Body of pancreas (tissue), 4 donors: ENCODE measurements around the gene GRHL1. TPM values are rescaled to one million over a fixed set of nuclear protein-coding genes. Genes with fewer than 3 reads are reported as not detected.

Experiments used
- ATAC-seq: fragments of 150-250 bp; one replicate; pipeline ENCODE4 v1.9.1; 2016
- DNase-seq, 4 donors: peaks; one replicate each; pipeline ENCODE4 v3.0.0-alpha.2; 2019
- H3K27ac ChIP-seq, 4 donors: fragments of 200-600 bp; sonication (generic); 1 replicate in 3 of 4; 2 replicates in 1 of 4; pipeline versions ENCODE4 v1.5.1 to v1.6.1; 2016 to 2019; ENCODE audit warnings: mild to moderate bottlenecking in 1 of 4, mixed read lengths in 1 of 4, moderate library complexity in 1 of 4
- H3K27me3 ChIP-seq, 2 donors: fragments of 200-600 bp; sonication (generic); one replicate each; pipeline ENCODE4 v1.6.0; 2016; ENCODE audit warnings: mild to moderate bottlenecking in 1 of 2
- H3K36me3 ChIP-seq, 2 donors: fragments of 200-600 bp; sonication (generic); replicated peaks in 1 of 2; 2 replicates each; pipeline ENCODE4 v1.5.1; 2016; ENCODE audit warnings: low read depth in 2 of 2; ENCODE audit not compliant: insufficient read depth in 1 of 2
- H3K4me1 ChIP-seq: fragments of 200-600 bp; sonication (generic); one replicate; pipeline ENCODE4 v1.6.0; 2016
- H3K4me3 ChIP-seq, 2 donors: fragments of 200-600 bp; sonication (generic); 1 replicate in 1 of 2; 2 replicates in 1 of 2; pipeline ENCODE4 v1.5.1; 2016 to 2019
- H3K9me3 ChIP-seq, 3 donors: fragments of 200-600 bp; sonication (generic); 1 replicate in 2 of 3; 2 replicates in 1 of 3; pipeline ENCODE4 v1.5.1; 2016
- CTCF ChIP-seq, 7 experiments: fragments of 450-650 bp in 4 of 7; fragments of 200-600 bp in 3 of 7; sonication (generic) in 3 of 7; IDR thresholded peaks; one replicate each; pipeline ENCODE4 v1.5.1; 2016 to 2019; ENCODE audit warnings: antibody characterized with exemption in 7 of 7
- POLR2A ChIP-seq, 3 donors: fragments of 450-650 bp; IDR thresholded peaks; one replicate each; pipeline ENCODE4 v1.6.1; 2016; ENCODE audit warnings: antibody characterized with exemption in 3 of 3, mild to moderate bottlenecking in 2 of 3
- WGBS, 2 donors: methylation state at CpG; one replicate each; pipeline ENCODE4 v1.1.5; 2017; 5-methylcytosine and 5-hydroxymethylcytosine counted together
- intact Hi-C: fragments of 100-400 bp; cut with DNase I; formaldehyde crosslinking; loops from one replicate; pipeline ENCODE4 v1.15.1; 2023
- total RNA-seq, 2 donors: library from RNA; depleted of rRNA; stranded (reverse); fragments of >200 nt; gene quantifications; one replicate each; pipeline ENCODE4 v1.1.0, GENCODE V29; 2016

Gene GRHL1
- total RNA-seq, 2 donors from 2014 or later, result 2.0 to 4.2 TPM

- no peak for ATAC-seq
- TF ChIP-seq POLR2A (IDR thresholded peaks at IDR 0.05), result no peak
- TF ChIP-seq CTCF (IDR thresholded peaks at IDR 0.05), result no peak
- intact Hi-C loops, result no loop called here
- no peak overlapping the region for H3K27ac ChIP-seq
- H3K36me3 ChIP-seq, result no peaks in the 10 kb centered on the region
- H3K4me1 ChIP-seq, result peaks cover 13% of the 10 kb centered on the region
- no peaks in the 10 kb centered on the region for H3K27me3 ChIP-seq
- H3K4me3 ChIP-seq, result no peak overlapping the region
- no peak for DNase-seq
- H3K9me3 ChIP-seq, result no peaks in the 10 kb centered on the region
- WGBS, 2 donors, result 80 to 86% methylated on average over 1 to 13 of the region's 16 CpGs
Measured at GRCh38 chr2:10022041-10022421, 70.5 kb downstream of the GRHL1 start.

DNA sequence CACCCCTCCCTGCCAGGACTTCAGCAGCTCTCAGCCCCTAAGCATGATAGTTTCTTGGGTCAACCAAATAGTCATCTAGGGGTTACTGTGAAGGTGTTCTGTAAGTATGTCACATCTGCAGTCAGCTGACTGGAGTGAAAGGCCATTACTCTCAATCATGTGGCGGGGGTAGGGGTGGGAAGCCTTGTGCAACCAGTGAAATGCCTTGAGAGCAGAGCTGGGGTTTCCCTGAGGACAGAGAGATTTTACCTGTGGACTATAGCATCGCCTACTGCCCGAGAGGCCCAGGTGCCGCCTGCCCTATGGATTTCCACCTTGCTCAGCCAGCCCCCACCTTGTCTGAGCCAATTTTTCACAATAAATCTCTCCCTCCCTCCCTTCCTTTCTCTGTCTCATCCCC is 71.0 kb downstream of the GRHL1 start:
- Histone ChIP-seq H3K9me3 (no peaks in the 10 kb centered on the region), H3K27ac (no peak overlapping the region), H3K27me3 (no peaks in the 10 kb centered on the region), H3K4me3 (no peak overlapping the region), H3K4me1 (peaks cover 13% of the 10 kb centered on the region), H3K36me3 (no peaks in the 10 kb centered on the region)
- peak in 2 of 7 experiments; percentile 16 to 31 for TF ChIP-seq CTCF (IDR thresholded peaks at IDR 0.05)
- TF ChIP-seq POLR2A (IDR thresholded peaks at IDR 0.05), result no peak
- WGBS, 2 donors, result 91% methylated on average over 4 of the region's 4 CpGs
- intact Hi-C loops, result no loop called here
- DNase-seq (no peak), ATAC-seq (peak; percentile 24)

GRCh38 chr2:10022966-10023662 is 71.6 kb downstream of the GRHL1 start:
- Histone ChIP-seq H3K4me1 (peaks cover 13% of the 10 kb centered on the region), H3K9me3 (no peaks in the 10 kb centered on the region), H3K27ac (no peak overlapping the region), H3K4me3 (no peak overlapping the region), H3K27me3 (no peaks in the 10 kb centered on the region), H3K36me3 (no peaks in the 10 kb centered on the region)
- intact Hi-C loops, result no loop called here
- peak in 1 of 7 experiments; percentile 13 for TF ChIP-seq CTCF (IDR thresholded peaks at IDR 0.05)
- no peak for TF ChIP-seq POLR2A (IDR thresholded peaks at IDR 0.05)
- ATAC-seq (no peak), DNase-seq (no peak)
- WGBS, 2 donors, result 77 to 80% methylated on average over 9 to 10 of the region's 10 CpGs

DNA sequence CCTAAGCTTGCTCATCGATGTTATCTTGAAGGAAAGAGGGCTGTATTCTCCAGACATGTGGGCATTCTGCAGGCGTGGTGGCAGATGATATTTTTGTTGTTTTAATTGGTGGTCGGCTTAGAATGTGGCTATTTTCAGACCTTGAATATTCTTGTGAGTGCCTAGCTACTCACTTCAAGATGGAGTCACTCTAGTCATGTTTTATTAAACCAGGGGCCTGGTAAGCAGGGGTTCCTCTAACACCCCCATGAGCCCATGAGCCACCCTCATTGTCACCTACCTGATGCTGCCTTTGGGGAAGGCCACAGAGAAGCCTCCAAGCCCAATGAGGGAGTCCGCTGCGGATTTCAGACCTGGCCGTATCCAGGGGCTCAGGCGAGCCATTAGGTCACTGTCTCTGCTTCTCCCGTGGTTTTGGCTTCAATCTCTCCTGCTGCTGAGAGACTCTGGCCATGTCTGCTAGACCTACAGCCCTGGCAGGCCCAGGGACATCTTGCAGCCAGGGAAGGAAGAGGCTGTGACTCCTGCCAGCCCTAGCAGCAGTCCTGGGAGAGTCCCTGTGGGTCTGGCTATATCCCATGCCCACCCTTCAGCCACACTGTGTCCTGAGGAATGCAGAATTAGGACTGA is 75.6 kb downstream of the GRHL1 start:
- TF ChIP-seq CTCF (IDR thresholded peaks at IDR 0.05), result no peak
- no peak for TF ChIP-seq POLR2A (IDR thresholded peaks at IDR 0.05)
- intact Hi-C loops, result no loop called here
- H3K4me1 ChIP-seq, result peaks cover 11% of the 10 kb centered on the region
- no peak overlapping the region for H3K27ac ChIP-seq
- no peaks in the 10 kb centered on the region for H3K9me3 ChIP-seq
- no peak for DNase-seq
- H3K27me3 ChIP-seq, result no peaks in the 10 kb centered on the region
- 78 to 87% methylated on average over 3 to 8 of the region's 8 CpGs for WGBS, 2 donors
- H3K4me3 ChIP-seq, result no peak overlapping the region
- ATAC-seq, result no peak
- no peaks in the 10 kb centered on the region for H3K36me3 ChIP-seq
